OCI-LY3 (cell line): ENCODE measurements around the gene MAN1A1.

Experiments
- H2AFZ ChIP-seq: fragments of 200-600, 300-600 bp; shearing (Covaris generic); 2 replicates; pipeline ENCODE4 v1.6.0; 2014; ENCODE audit warnings: antibody characterized with exemption, low read depth, low read length
- H3K27ac ChIP-seq: fragments of 200-600, 300-600 bp; sonication (generic); 2 replicates; pipeline ENCODE4 v1.5.1; 2014; ENCODE audit warnings: mild to moderate bottlenecking, low read length, moderate library complexity, mixed read lengths
- H3K27me3 ChIP-seq: fragments of 200-600, 300-600 bp; sonication (generic); 2 replicates; pipeline ENCODE4 v1.6.1; 2014; ENCODE audit warnings: low read depth, low read length, mixed read lengths
- H3K36me3 ChIP-seq: fragments of 200-600, 300-600 bp; sonication (generic); replicated peaks from 2 replicates; pipeline ENCODE3; 2014; ENCODE audit warnings: low read depth, low read length, mixed read lengths
- H3K4me1 ChIP-seq: fragments of 300-600, 200-600 bp; sonication (generic); 2 replicates; pipeline ENCODE4 v1.6.1; 2014; ENCODE audit warnings: low read length, mixed read lengths
- H3K4me2 ChIP-seq: fragments of 200-600, 300-600 bp; sonication (generic); 2 replicates; pipeline ENCODE4 v1.6.1; 2014; ENCODE audit warnings: low read length, mixed read lengths
- H3K4me3 ChIP-seq: fragments of 300-600, 200-600 bp; sonication (generic); 2 replicates; pipeline ENCODE4 v1.5.1; 2014; ENCODE audit warnings: antibody characterized with exemption, mild to moderate bottlenecking, low read length, moderate library complexity
- H3K79me2 ChIP-seq: fragments of 300-600, 200-600 bp; shearing (Covaris generic); 2 replicates; pipeline ENCODE4 v1.6.1; 2014; ENCODE audit warnings: mild to moderate bottlenecking, low read length, mixed read lengths
- H3K9ac ChIP-seq: fragments of 300-600, 200-600 bp; shearing (Covaris generic); 2 replicates; pipeline ENCODE4 v1.6.0; 2014; ENCODE audit warnings: mild to moderate bottlenecking, low read length, moderate library complexity
- H3K9me3 ChIP-seq: fragments of 200-600, 300-600 bp; shearing (Covaris generic); 2 replicates; pipeline ENCODE4 v1.6.1; 2014; ENCODE audit warnings: low read length, mixed read lengths; ENCODE audit not compliant: insufficient read depth
- H4K20me1 ChIP-seq: fragments of 200-600, 300-600 bp; sonication (generic); 2 replicates; pipeline ENCODE4 v1.6.1; 2016; ENCODE audit warnings: low read length, mixed read lengths; ENCODE audit not compliant: insufficient read depth
- CTCF ChIP-seq: fragments of 200-600, 300-600 bp; sonication (generic); IDR thresholded peaks from 2 replicates; pipeline ENCODE4 v1.5.1; 2014; ENCODE audit warnings: antibody characterized with exemption, low read length, low read depth
- EZH2phosphoT487 ChIP-seq: fragments of 200-600 bp; shearing (Covaris generic); IDR thresholded peaks from 2 replicates; pipeline ENCODE4 v1.6.1; 2018; ENCODE audit warnings: antibody characterized with exemption, mixed run types, low read depth

The MAN1A1 gene

GRCh38 chr6:119361209-119361608 lies 11.6 kb upstream of the MAN1A1 start:
- TF ChIP-seq CTCF (no peak), EZH2phosphoT487 (no peak)
- H3K36me3 ChIP-seq = no peaks in the 10 kb centered on the region
- no peak overlapping the region for H3K4me3 ChIP-seq
- H3K27me3 ChIP-seq = no peaks in the 10 kb centered on the region
- H3K4me1 ChIP-seq = peaks cover 6% of the 10 kb centered on the region
- H3K9me3 ChIP-seq = no peaks in the 10 kb centered on the region
- H2AFZ ChIP-seq = no peak overlapping the region
- H3K4me2 ChIP-seq = no peak overlapping the region
- no peak overlapping the region for H3K9ac ChIP-seq
- no peaks in the 10 kb centered on the region for H4K20me1 ChIP-seq
- no peak overlapping the region for H3K27ac ChIP-seq
- no peaks in the 10 kb centered on the region for H3K79me2 ChIP-seq

- H3K36me3 ChIP-seq = no peaks in the 10 kb centered on the region
- H3K79me2 ChIP-seq = no peaks in the 10 kb centered on the region
- H2AFZ ChIP-seq = no peak overlapping the region
- H3K4me1 ChIP-seq = peaks cover 10% of the 10 kb centered on the region
- no peak overlapping the region for H3K27ac ChIP-seq
- no peaks in the 10 kb centered on the region for H4K20me1 ChIP-seq
- no peak for TF ChIP-seq EZH2phosphoT487
- no peak for TF ChIP-seq CTCF
- no peak overlapping the region for H3K4me2 ChIP-seq
- no peaks in the 10 kb centered on the region for H3K9me3 ChIP-seq
- H3K9ac ChIP-seq = no peak overlapping the region
- H3K4me3 ChIP-seq = no peak overlapping the region
- no peaks in the 10 kb centered on the region for H3K27me3 ChIP-seq
These were observed 10.8 kb upstream of the MAN1A1 start for GRCh38 chr6:119360262-119360915.

- no peaks in the 10 kb centered on the region for H4K20me1 ChIP-seq
- no peak overlapping the region for H3K27ac ChIP-seq
- peaks cover 49% of the 10 kb centered on the region for H3K4me1 ChIP-seq
- no peaks in the 10 kb centered on the region for H3K9me3 ChIP-seq
- H2AFZ ChIP-seq = no peak overlapping the region
- no peak overlapping the region for H3K9ac ChIP-seq
- TF ChIP-seq CTCF = no peak
- H3K36me3 ChIP-seq = no peaks in the 10 kb centered on the region
- H3K4me2 ChIP-seq = peak overlapping the region; percentile 62
- H3K4me3 ChIP-seq = no peak overlapping the region
- no peaks in the 10 kb centered on the region for H3K27me3 ChIP-seq
- peaks cover 7% of the 10 kb centered on the region for H3K79me2 ChIP-seq
These were observed 6.3 kb upstream of the MAN1A1 start for GRCh38 chr6:119355890-119356289.

- peak overlapping the region; percentile 62 for H3K4me2 ChIP-seq
- no peaks in the 10 kb centered on the region for H3K36me3 ChIP-seq
- no peaks in the 10 kb centered on the region for H3K27me3 ChIP-seq
- no peaks in the 10 kb centered on the region for H4K20me1 ChIP-seq
- H3K4me1 ChIP-seq = peaks cover 49% of the 10 kb centered on the region
- peaks cover 13% of the 10 kb centered on the region for H3K79me2 ChIP-seq
- TF ChIP-seq CTCF (no peak), EZH2phosphoT487 (no peak)
- H3K27ac ChIP-seq = 0 out of 2 replicates have a peak overlapping the region, but pooled peaks have one; percentile 20
- H3K4me3 ChIP-seq = 0 out of 2 replicates have a peak overlapping the region, but pooled peaks have one; percentile 11
- H3K9me3 ChIP-seq = no peaks in the 10 kb centered on the region
- no peak overlapping the region for H2AFZ ChIP-seq
- H3K9ac ChIP-seq = no peak overlapping the region
These were observed 5.6 kb upstream of the MAN1A1 start for GRCh38 chr6:119355157-119355556.
